Islet of Langerhans (tissue), 1 donor: Measurements from ENCODE around the gene GBX1.

Experiments used
- FAIRE-seq: peaks from one replicate; lab custom pipeline; 2011; peaks lifted over from hg19 to GRCh38; lab: Jason Lieb, UNC

GBX1 gene

GRCh38 chr7:151126491-151127137, 40.9 kb downstream of the GBX1 start:
- FAIRE-seq = no peak

GRCh38 chr7:151125846-151126481, 41.5 kb downstream of the GBX1 start:
- no peak for FAIRE-seq

- no peak for FAIRE-seq
These were observed 42.0 kb downstream of the GBX1 start for GRCh38 chr7:151125470-151125845.

- no peak for FAIRE-seq
These were observed 42.5 kb downstream of the GBX1 start for GRCh38 chr7:151124899-151125399.

GRCh38 chr7:151124481-151124880, 43.0 kb downstream of the GBX1 start:
- no peak for FAIRE-seq

DNA sequence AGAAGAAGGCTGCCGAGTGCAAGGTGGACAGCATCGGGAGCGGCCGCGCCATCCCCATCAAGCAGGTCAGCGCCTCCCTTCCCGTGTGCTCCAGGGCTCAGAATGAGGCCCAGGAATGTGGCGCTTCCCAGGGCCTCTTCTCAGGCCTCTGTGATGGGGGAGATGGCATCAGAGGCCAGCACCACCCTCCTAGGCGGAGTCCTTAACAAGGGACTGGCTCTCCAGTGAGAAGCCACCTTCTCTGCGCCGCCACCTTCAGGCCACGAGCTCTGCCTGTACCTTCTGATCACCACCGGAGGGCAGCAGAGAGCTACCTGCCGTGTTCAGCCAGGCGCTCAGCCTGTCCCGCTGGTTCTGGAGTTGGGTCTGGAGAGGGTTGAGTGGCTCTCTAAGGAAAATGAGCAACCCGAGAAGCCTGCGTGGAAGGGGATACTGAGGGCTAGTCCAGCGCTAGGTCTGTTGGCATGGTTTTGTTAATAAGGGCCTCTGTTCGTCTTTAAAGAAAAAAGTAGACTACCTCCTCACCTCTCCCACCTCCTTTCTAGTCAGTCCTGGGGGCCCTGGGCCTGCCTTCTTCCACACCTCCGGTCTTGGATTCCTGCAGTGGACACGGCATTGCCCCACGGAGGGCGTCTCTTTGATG, 43.6 kb downstream of the GBX1 start:
- no peak for FAIRE-seq

DNA sequence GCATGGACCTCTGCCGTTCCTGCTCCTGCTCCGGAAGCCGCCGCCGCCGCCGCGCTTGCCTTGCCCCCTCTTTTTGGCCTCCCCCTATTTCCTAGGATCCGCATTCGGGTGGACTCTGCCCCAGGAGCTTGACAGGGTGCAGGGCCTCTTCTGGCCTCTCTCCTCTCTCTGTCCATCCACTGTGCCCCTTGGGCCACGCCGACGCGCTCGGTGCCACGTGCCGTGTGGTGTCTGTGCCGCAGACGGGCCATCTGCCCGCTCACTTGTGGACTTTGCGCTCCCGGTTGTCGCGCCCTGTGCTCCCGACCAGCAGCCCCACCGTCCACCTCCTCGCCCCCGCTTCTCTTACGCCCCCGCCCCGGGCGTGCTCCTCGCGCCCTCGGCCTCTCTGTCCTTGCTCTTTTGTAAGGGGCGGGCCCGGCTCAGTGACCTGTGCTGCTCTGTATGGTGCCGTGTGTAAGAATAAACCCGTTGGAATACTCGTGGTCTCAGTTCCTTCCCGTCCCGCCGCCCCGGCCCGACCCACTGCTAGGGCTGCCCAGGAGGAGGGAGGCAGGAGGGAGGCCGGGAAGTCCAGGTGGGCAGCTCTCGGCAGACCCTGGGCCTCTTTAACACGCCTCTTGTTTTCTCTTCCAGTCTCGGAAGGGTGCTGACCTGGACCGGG, 44.2 kb downstream of the GBX1 start:
- FAIRE-seq = no peak

- no peak for FAIRE-seq
These were observed 44.7 kb downstream of the GBX1 start for GRCh38 chr7:151122796-151123157.

GRCh38 chr7:151122276-151122675, 45.2 kb downstream of the GBX1 start:
- FAIRE-seq = no peak

GRCh38 chr7:151121380-151122170, 45.9 kb downstream of the GBX1 start:
- FAIRE-seq = no peak

- FAIRE-seq = no peak
These were observed 46.6 kb downstream of the GBX1 start for GRCh38 chr7:151120896-151121295.

GRCh38 chr7:151119902-151120301, 47.6 kb downstream of the GBX1 start:
- FAIRE-seq = no peak

DNA sequence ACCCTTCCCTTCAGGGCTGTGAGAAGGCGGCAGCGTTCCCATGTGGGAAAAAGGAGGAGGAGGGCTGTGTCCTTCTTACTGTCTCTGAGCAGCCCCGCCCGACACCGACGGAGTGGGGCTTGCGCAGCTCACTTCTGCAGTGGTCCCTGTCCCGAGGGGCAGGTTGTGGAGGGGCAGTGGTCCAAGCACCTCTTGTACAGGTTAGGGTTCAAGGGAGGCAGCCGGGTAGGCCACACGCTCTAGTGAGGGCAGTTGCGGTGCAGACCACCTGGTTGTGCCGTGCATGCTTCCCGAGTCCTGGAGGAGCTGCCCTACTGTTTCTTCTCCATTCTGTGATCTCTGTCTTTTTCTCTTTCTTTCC, 48.5 kb downstream of the GBX1 start:
- FAIRE-seq = no peak

GRCh38 chr7:151118108-151119054, 49.1 kb downstream of the GBX1 start:
- FAIRE-seq = no peak

- FAIRE-seq = no peak
These were observed 49.9 kb downstream of the GBX1 start for GRCh38 chr7:151117565-151117964.

- no peak for FAIRE-seq
These were observed 50.7 kb downstream of the GBX1 start for GRCh38 chr7:151116603-151117440.

GRCh38 chr7:151115836-151116418, 51.6 kb downstream of the GBX1 start:
- FAIRE-seq = no peak

DNA sequence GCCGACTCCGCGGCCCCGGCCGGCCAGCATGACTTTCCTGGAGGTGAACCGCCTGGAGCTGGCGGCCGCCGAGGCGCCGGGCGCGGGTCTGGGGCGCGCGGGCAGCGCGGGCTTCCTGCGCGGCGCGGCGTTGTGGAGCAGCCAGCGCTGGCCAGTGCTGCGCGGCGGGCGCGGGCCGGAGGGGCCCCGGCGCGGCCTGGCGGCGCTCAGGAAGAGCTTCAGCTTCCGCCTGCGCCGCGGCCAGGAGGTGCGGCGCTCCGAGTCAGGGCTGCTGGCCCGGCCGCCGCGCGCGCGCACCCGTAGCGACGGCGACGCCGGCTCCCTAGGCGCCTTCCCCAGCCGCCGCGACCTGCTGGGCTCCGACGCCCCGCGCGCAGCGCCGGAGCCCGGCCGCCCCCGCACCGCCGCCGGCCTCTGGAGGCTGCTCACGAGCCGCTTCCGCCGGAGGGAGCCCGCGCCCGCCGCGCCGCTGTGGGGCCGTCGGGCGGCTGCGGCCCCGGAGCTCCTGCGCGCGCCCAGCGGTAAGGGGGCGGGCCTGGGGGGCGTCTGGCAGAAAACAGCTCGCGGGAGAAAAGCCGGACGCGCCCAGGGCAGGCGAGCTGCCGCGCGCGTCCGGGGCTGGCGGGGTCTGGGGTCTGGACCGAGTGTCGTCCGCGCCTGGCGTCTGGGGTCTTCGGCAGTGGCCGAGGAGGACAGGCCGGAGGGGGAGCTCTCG, 52.2 kb downstream of the GBX1 start:
- FAIRE-seq = no peak
